Retina (tissue), 1 donor: Measurements from ENCODE around the gene DCHS1.

ENCODE experiments used
- DNase-seq: peaks from one replicate; pipeline ENCODE4 v3.0.0-alpha.2; 2016

The DCHS1 gene

GRCh38 chr11:6642957-6643356, 12.7 kb downstream of the DCHS1 start:
- DNase-seq, result no peak

- no peak for DNase-seq
These were observed 14.5 kb downstream of the DCHS1 start for GRCh38 chr11:6640985-6641701.

DNA sequence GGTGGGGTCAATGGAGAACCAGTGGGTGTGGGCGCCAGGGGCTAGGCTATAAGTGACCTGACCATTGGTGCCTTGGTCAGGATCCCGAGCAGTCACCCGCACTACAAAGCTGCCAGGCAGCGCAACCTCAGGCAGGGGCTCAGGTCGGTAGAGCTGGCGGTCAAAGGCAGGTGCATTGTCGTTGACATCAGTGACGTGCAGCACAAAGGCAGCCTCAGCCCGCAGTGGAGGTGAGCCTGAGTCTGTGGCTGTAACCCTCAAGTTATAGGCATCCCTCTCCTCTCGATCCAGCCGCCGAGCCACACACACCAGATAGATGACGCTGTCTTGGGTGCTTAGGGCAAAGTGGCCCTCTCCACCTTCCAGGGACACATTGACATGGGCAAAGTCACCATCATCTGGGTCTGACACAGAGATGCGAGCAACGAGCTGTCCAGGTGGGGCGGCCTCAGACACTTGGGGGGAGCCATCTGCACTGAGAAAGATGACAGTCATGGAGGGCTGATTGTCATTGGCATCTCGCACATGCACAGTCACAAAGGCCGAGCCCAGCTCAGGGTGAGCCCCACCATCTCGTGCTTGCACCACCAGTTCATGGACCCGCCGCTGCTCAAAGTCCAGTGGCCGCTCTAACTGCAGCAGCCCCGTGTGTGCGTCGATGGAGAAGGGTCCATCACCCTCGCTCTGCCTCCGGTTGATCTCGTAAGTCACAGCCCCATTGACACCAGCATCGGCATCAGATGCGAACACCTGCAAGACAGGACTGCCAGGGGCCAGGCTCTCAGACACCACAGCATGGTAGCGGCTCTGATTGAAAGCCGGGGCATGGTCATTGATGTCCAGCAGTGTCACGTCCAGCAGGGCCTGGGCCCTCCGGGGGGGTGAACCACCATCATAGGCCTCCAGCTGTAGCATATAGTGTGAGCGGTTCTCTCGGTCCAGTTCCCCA, 15.3 kb downstream of the DCHS1 start:
- DNase-seq, result no peak

GRCh38 chr11:6638429-6638828, 17.2 kb downstream of the DCHS1 start:
- no peak for DNase-seq

DNA sequence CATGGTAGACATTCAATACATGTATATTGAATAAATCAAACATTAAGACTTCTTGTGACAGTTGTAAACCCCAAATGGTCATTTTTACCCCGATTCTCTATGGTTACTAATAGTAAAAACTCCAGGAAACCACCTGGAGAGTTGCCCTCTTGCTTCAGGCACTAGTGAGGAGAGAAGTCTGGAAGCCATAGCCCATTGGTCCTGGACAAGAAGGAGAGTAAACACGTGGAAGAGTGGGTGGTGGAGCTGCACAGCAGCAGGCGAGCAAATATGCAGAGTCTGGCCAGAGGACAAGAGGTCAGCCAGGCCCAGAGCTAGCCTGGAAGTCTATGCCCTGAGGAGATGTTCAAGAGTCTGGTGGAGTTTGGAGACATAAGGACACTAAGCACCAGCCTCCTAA, 17.7 kb downstream of the DCHS1 start:
- DNase-seq, result no peak

DNA sequence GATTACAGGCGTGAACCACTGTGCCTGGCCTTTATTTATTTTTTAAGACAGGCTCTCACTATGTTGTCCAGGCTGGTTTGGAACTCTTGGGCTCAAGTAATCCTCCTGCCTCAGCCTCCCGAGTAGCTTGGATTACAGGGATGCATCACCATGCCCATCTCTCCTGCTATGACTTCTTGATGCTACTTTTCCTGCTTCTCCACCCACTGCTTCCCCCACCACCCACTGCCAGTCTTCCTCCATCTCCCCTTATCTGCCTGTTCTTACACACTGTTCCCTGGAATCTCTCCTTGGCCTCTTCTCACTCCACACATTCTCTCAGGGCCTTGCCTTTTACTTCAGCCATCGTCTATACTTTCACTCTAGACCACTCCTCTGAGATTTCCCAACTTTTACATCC, 19.1 kb downstream of the DCHS1 start:
- DNase-seq, result no peak

GRCh38 chr11:6635082-6635932, 20.3 kb downstream of the DCHS1 start:
- DNase-seq, result peak; percentile 22

- no peak for DNase-seq
These were observed 21.1 kb downstream of the DCHS1 start for GRCh38 chr11:6634534-6634933.

DNA sequence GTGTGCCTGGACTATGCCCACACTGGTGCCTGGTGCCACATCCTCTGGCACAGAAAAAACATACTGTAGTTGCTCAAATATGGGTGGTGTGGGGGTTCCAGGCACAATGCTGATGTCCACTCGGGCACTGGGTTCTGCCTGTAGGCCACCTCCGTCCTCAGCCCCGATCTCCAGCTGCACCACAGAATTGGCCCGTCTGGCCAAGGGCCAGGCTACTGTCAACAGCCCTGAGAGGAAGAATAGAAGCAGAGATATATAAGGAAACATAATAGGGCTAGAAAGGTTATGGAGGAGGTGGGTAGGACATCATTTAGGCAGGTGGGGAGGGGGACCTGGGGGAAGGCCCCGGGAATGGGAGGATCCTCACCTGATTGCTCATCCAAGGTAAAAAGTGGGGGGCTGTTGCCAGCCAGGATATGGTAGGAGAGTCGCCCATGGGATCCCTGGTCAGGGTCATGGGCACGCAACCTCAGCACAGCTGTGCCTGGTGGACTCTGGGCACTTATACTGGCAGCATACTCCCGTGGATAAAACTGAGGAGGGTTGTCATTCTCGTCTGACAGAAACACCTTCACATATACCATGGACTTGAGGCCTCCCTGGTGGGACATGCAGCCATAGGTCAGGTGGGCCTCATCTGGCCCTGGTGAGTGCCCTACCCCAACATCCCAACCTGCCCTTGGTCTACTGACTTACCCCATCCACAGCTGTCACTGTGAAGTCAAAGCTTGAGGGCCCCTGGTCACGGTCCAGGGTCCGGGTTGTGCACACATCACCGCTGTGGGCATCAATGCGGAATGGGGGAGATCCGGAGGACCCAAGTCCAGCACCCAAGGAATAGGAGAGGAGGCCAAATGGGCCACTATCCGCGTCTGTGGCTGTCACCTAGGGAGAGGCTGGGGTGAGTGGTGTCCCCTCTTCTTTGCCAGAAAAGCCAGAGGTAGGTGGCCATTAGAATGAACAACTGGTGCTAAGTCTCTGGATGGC, 21.9 kb downstream of the DCHS1 start:
- no peak for DNase-seq

- no peak for DNase-seq
These were observed 23.2 kb downstream of the DCHS1 start for GRCh38 chr11:6632116-6633073.

GRCh38 chr11:6631361-6631890, 24.2 kb downstream of the DCHS1 start:
- DNase-seq, result no peak

DNA sequence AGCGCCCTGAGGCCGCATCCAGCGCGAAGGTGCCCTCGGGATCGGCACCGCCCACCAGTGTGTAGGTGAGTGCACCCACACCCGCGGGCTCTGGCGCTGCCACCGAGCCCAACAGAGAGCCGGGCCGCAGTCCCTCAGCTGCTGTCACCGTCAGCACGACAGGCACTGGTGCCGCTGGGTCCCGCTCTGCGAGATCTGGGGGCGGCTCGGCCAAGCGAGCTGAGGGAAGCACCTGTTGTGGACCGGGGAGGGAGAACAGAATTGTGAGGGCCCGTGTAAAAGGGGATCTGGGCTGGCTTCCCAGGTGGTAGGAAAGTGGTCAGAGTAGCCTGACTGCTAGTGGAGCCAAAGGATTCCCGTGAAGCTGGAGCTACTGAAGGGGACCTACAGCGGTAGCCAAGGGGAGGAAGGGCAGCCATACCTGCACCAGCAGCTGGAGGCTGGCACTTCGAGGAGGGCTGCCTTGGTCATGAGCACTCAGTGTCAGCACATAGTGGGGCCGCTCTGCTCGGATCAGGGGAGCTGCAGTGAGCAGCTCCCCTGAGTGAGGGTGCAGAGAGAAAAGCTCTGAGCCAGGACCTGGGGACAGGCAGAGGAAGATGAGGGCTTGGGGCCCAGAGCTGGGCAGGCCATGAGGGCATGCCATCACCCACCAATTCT, 24.8 kb downstream of the DCHS1 start:
- DNase-seq, result no peak

DNA sequence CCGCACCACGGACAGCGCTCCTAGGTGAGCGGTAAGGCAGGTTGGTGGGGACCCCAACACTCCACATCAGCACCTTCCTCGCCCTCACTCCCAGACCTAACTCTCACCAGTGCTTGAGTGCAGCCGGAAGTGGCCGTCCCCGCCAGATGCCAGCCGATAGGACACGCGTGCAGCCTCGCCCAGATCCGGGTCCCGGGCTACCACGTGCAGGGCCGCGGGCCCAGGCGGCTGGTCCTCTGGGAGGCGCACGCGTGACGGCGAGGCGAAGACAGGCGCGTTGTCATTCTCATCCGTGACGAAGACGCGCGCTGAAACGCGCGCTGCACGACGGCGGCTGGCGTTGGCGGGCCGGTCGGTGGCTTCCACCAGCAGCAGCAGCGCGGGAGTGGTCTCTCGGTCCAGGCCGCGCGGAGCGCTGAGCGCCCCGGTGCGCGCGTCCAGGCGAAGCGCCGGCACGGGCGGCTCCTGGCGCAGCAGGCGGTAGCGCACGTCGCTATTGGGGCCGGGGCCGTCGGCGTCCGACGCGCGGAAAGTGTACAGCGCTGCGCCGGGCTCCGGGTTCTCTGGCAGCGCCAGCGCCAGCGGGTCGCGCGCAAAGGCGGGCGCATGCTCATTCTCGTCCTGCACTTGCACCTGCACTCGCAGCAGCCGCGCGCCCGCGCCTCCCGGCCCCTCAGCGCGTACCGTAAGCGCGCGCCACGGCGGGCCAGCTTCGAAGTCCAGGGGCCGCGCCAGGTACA, 25.5 kb downstream of the DCHS1 start:
- DNase-seq, result peak; percentile 63

GRCh38 chr11:6629573-6629891, 26.1 kb downstream of the DCHS1 start:
- DNase-seq, result no peak

GRCh38 chr11:6628526-6628925, 27.1 kb downstream of the DCHS1 start:
- no peak for DNase-seq

- no peak for DNase-seq
These were observed 27.8 kb downstream of the DCHS1 start for GRCh38 chr11:6627762-6628241.

GRCh38 chr11:6626971-6627761, 28.4 kb downstream of the DCHS1 start:
- DNase-seq, result no peak

DNA sequence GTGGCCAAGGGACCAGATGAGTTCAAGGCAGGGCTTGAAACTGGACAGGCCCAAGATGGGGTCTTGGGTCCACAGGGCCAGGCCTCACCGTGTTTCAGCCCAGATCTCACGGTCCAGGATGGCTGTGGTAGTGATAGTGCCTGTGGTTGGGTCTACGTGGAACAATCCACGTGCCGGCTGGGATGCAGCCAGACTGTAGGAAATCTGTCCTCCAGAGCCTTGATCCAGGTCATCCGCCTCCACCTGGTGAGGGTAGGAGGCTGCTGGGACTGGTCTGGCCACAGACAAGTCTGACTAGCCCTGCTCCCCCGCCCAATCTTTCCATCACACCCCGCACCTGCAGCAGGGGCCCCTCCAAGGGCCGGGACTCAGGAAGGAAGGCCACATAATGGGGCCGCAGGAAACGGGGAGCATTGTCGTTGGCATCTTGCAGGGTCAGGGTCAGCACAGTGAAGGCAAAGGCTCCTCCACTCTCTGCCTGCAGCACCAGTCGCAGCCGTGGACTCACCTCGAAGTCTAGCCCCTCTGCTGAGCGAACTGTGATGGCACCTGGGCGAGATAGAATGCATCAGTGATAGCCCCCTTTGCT, 29.7 kb downstream of the DCHS1 start:
- DNase-seq, result no peak
